Endothelial cell of umbilical vein (primary cell): ENCODE data around the gene CYP4F8. TPM values are rescaled to one million over a fixed set of nuclear protein-coding genes. Genes with fewer than 3 reads are reported as not detected.

Experiments
- BruUV-seq: library from RNA; stranded (reverse); fragments of 400-500 nt; replicated peaks from 2 replicates; lab custom pipeline; 2021; lab: Mats Ljungman, UMichigan
- CTCF ChIA-PET: fragments of 300-600, 350-600 bp; sonication (Branson Sonifier 250); formaldehyde crosslinking; loops from one replicate; lab custom pipeline; 2021; ENCODE audit warnings: antibody characterized with exemption, inconsistent platforms; lab: Charles Lee
- POLR2A ChIA-PET: fragments of 300-600, 350-600 bp; sonication (Branson Sonifier 250); formaldehyde crosslinking; loops from one replicate; lab custom pipeline; 2021; ENCODE audit warnings: antibody characterized with exemption, inconsistent platforms; lab: Charles Lee
- DNase-seq: peaks from one replicate; pipeline ENCODE4 v3.0.0-alpha.2; 2011; ENCODE audit warnings: low read depth, low spot score
- FAIRE-seq: peaks from 2 replicates; lab custom pipeline; 2011; peaks lifted over from hg19 to GRCh38; lab: Jason Lieb, UNC
- H2AFZ ChIP-seq: 2 replicates; pipeline ENCODE4 v1.6.0; 2012; ENCODE audit warnings: low read depth, low read length, control low read depth, inconsistent platforms
- H3K27ac ChIP-seq: 2 replicates; pipeline ENCODE4 v1.5.1; 2011; ENCODE audit warnings: low read depth, mild to moderate bottlenecking, control low read depth, low read length, moderate library complexity; ENCODE audit not compliant: insufficient read depth
- H3K27me3 ChIP-seq, 2 experiments: 2 replicates each; pipeline versions ENCODE4 v1.6.0 to v1.6.1; 2011; ENCODE audit warnings: low read length in 2 of 2, mixed read lengths in 1 of 2; ENCODE audit not compliant: control insufficient read depth in 2 of 2, insufficient read depth in 2 of 2
- H3K36me3 ChIP-seq, 2 experiments: 2 replicates in 1 of 2; 3 replicates in 1 of 2; pipeline ENCODE4 v1.5.1; 2011; ENCODE audit warnings: low read length in 2 of 2, mild to moderate bottlenecking in 1 of 2, moderate library complexity in 1 of 2; ENCODE audit not compliant: control insufficient read depth in 2 of 2, insufficient read depth in 2 of 2; ENCODE audit errors: extremely low read depth in 1 of 2
- H3K4me1 ChIP-seq: 3 replicates; pipeline ENCODE4 v1.5.1; 2011; ENCODE audit warnings: mild to moderate bottlenecking, low read length; ENCODE audit not compliant: control insufficient read depth, insufficient read depth; ENCODE audit errors: extremely low read depth
- H3K4me2 ChIP-seq: 2 replicates; pipeline ENCODE4 v1.6.1; 2011; ENCODE audit warnings: low read length, control low read depth, mixed read lengths; ENCODE audit not compliant: insufficient read depth
- H3K4me3 ChIP-seq, 3 experiments: fragments of 200-600 bp in 1 of 3; sonication (generic), shearing (Covaris generic) in 1 of 3; replicated peaks in 1 of 3; 2 replicates each; pipeline ENCODE4 v1.5.1; 2011 to 2016; ENCODE audit warnings: control low read depth in 3 of 3, low read length in 3 of 3, mild to moderate bottlenecking in 2 of 3, inconsistent platforms in 1 of 3, low read depth in 1 of 3, moderate library complexity in 1 of 3; ENCODE audit not compliant: insufficient read depth in 1 of 3
- H3K79me2 ChIP-seq: 2 replicates; pipeline ENCODE4 v1.6.0; 2012; ENCODE audit warnings: low read length, inconsistent platforms; ENCODE audit not compliant: control insufficient read depth, insufficient read depth
- H3K9ac ChIP-seq: replicated peaks from 2 replicates; pipeline ENCODE3; 2011; ENCODE audit warnings: low read length, control low read depth; ENCODE audit not compliant: insufficient read depth; ENCODE audit errors: extremely low read depth
- H3K9me1 ChIP-seq: replicated peaks from 3 replicates; pipeline ENCODE4 v1.6.0; 2011; ENCODE audit warnings: mild to moderate bottlenecking, low read length; ENCODE audit not compliant: control insufficient read depth, insufficient read depth; ENCODE audit errors: extremely low read depth
- H3K9me3 ChIP-seq: replicated peaks from 2 replicates; pipeline ENCODE4 v1.5.1; 2012; ENCODE audit warnings: low read length, inconsistent platforms; ENCODE audit not compliant: control insufficient read depth, insufficient read depth
- H4K20me1 ChIP-seq: replicated peaks from 2 replicates; pipeline ENCODE3; 2011; ENCODE audit warnings: mild to moderate bottlenecking, low read length; ENCODE audit not compliant: control insufficient read depth, insufficient read depth; ENCODE audit errors: extremely low read depth
- CTCF ChIP-seq, 2 donors: IDR thresholded peaks; 1 replicate in 1 of 2; 2 replicates in 1 of 2; pipeline ENCODE4 v1.5.1; 2011; ENCODE audit warnings: low read length in 2 of 2, mild to moderate bottlenecking in 2 of 2, moderate library complexity in 2 of 2, control low read depth in 1 of 2, inconsistent platforms in 1 of 2, low read depth in 1 of 2; ENCODE audit not compliant: insufficient read depth in 1 of 2; ENCODE audit errors: extremely low read depth in 1 of 2
- FOS ChIP-seq: IDR thresholded peaks from 2 replicates; pipeline ENCODE4 v1.6.1; 2011; ENCODE audit warnings: mild to moderate bottlenecking, low read length, moderate library complexity, borderline replicate concordance; ENCODE audit not compliant: insufficient read depth
- GATA2 ChIP-seq: IDR thresholded peaks from 2 replicates; pipeline ENCODE4 v1.7.0; 2011; ENCODE audit warnings: low read depth, mild to moderate bottlenecking, moderate library complexity, mixed read lengths, low read length; ENCODE audit not compliant: insufficient read length, insufficient read depth
- JUN ChIP-seq: IDR thresholded peaks from 2 replicates; pipeline ENCODE4 v1.6.1; 2011; ENCODE audit warnings: borderline replicate concordance, low read depth; ENCODE audit not compliant: insufficient read length, insufficient read depth
- MAX ChIP-seq: IDR thresholded peaks from 2 replicates; pipeline ENCODE4 v1.6.1; 2011; ENCODE audit not compliant: insufficient read depth, insufficient read length
- MYC ChIP-seq: IDR thresholded peaks from one replicate; pipeline ENCODE4 v1.6.1; 2011; ENCODE audit warnings: mild to moderate bottlenecking, low read depth, low read length
- POLR2A ChIP-seq: IDR thresholded peaks from 2 replicates; pipeline ENCODE4 v1.6.1; 2012; ENCODE audit warnings: low read depth, mild to moderate bottlenecking, control low read depth, low read length
- POLR2AphosphoS5 ChIP-seq: IDR thresholded peaks from 2 replicates; pipeline ENCODE4 v1.6.1; 2012; ENCODE audit warnings: low read depth, mild to moderate bottlenecking, control low read depth, low read length, moderate library complexity; ENCODE audit not compliant: insufficient read depth
- dilution Hi-C: fragments of 300-500 bp; cut with MboI; formaldehyde crosslinking; loops from one replicate; pipeline ENCODE4 v1.15.0; 2019; ENCODE audit warnings: low sequenced_read_pairs; ENCODE audit not compliant: extremely low pct_ligation_motif_present
- intact Hi-C: fragments of 100-400 bp; cut with micrococcal nuclease; formaldehyde crosslinking; loops from one replicate; pipeline ENCODE4 v1.10.0; 2022
- polyA plus RNA-seq, 4 experiments: library from polyadenylated mRNA; depleted of rRNA in 3 of 4; stranded (reverse) in 3 of 4; unstranded in 1 of 4; fragments of >200 nt; gene quantifications; 2 replicates each; pipeline versions ENCODE4 v1.2.1 to v1.2.3, GENCODE V29; 2011 to 2012; ENCODE audit warnings: missing spikeins in 1 of 4
- total RNA-seq: library from RNA; stranded (reverse); gene quantifications from 2 replicates; pipeline ENCODE4 v1.2.3, GENCODE V29; 2021

Gene CYP4F8
- total and polyA plus RNA-seq, 2 donors (not counting 3 experiments of a cell fraction or from before 2014, with no cell fraction given): not detected

- dilution Hi-C loops (no loop called here), intact Hi-C loops (no loop called here)
- Histone ChIP-seq H3K27ac (no peak overlapping the region), H4K20me1 (no peaks in the 10 kb centered on the region), H3K9ac (no peak overlapping the region), H3K4me2 (no peak overlapping the region), H3K4me1 (no peaks in the 10 kb centered on the region), H3K4me3 (no peak overlapping the region), H3K9me1 (no peaks in the 10 kb centered on the region), H3K36me3 (no peaks in the 10 kb centered on the region), H2AFZ (no peak overlapping the region), H3K9me3 (no peaks in the 10 kb centered on the region), H3K79me2 (no peaks in the 10 kb centered on the region), H3K27me3 (no peaks in the 10 kb centered on the region)
- BruUV-seq: no TSS peak
- FAIRE-seq (no peak), DNase-seq (no peak)
- POLR2A ChIA-PET: no interaction called here
- CTCF ChIA-PET: no interaction called here
- TF ChIP-seq JUN (no peak), MYC (no peak), MAX (no peak), POLR2AphosphoS5 (no peak), FOS (no peak), GATA2 (no peak), POLR2A (no peak), CTCF (IDR thresholded peaks at IDR 0.05; ENCODE audit: extremely low read depth in 1 of 2, insufficient read depth in 1 of 2, low read depth in 1 of 2, low read length in 2 of 2) (no peak)
Observed at GRCh38 chr19:15656467-15656866, 41.4 kb downstream of the CYP4F8 start.
